Superior temporal gyrus (tissue), 1 donor: ENCODE results near the gene TMEM164.

Source experiments
- DNase-seq: peaks from one replicate; pipeline ENCODE4 v3.0.0-alpha.2; 2016; ENCODE audit errors: extremely low spot score

The TMEM164 gene

DNA sequence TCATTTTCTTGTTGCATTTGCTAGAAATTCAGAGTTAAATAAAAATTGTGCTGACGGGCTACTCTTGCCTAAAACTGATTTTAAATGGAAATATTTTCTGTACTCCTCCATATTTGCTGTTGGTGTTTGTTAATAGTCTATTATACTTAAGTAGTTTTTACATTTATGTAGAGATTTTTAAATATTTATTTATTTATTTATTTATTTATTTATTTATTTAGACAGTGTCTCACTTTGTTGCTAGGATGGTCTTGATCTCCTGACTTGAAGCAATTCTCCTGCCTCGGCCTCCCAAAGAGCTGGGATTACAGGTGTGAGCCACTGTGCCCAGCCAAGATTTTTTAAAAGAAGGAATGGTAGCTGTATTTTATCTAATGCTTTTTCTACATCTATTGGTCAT, 68.1 kb downstream of the TMEM164 start:
- DNase-seq: no peak

DNA sequence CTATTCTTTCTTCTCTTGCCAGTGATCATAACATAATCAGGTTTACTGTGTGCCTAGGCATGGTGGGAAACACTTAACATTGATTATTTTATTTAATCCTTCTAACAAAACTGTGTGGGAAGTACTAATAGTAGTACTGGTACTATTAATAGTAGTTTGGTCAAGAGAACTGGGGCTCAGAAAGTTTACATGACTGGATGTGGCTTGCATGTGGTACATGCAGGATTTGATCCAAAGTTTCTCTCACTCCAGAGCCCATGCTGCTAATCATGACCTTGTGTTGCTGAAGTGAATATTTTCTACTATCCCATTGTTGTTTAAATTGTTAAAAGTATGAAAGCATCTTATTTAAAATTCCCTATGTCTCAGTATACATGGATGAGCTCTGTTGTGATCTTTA, 78.4 kb downstream of the TMEM164 start:
- no peak for DNase-seq

DNA sequence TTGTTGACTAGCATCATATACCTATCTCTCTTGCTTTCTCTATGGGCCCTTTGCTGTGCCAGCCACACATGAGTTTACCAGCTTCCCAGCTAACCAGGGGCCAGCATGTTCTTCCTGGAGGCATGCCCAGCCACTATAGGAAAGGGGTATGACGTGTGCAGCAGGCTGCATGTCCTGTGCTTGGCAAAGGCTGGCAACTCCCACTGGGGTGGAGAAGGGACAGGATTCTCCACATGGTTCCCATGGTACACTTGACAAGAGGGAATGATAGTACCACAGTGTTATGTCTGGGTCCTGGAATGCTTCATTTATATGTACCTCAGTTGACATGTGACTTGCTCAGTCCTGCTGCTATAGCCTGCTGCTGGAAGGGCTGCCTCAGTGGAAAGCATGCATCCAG, 78.8 kb downstream of the TMEM164 start:
- no peak for DNase-seq

DNA sequence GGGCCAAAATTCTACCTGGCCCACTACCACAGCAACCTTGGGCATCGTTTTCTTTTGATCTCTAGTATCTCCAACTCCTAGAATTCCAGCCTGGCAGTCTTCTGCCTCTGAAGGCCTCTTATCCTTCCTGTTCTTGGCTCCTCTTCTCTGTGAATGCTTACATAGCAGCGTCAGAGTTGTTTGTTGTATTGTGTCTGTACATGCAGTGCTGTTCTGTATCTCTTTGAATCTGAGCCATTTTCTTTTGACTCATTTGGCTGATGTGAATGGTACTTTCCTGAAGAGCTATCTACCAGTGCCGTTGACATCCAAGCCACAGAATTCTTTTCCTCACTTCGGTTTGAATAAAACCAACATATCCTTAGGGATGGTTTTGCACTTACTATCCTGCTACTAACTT, 79.2 kb downstream of the TMEM164 start:
- peak; percentile 14 for DNase-seq

DNA sequence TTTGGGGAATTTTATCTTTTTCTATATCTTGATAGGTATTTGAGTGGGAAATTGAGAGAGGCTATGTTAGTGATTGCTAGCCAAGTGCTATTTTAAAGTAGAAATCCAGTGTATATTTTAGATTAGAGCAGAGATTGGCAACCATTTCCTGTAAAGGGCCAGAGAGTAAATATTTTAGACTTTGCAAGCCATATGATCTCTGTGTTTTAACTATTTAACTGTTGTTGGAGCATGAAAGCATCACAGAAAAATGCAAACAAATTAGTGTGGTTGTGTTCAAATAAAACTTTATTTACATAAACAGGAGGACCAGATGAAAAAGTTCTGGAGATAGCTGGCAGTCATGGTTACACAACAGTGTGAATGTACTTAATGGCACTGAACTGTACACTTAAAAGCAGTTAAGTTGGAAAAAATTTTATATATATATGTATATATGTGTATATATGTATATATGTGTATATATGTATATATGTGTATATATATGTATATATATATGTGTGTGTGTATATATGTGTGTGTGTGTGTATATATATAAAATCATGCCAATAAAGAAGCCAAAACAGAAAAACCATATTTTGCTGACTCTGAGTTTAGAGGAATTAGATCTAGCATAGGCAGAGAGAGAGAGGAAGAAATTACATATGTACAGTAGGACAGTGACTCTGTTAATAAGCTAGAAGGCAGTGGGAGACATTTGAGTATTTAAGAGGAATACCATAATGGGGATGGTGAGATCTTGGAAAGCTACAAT, 83.4 kb downstream of the TMEM164 start:
- no peak for DNase-seq

DNA sequence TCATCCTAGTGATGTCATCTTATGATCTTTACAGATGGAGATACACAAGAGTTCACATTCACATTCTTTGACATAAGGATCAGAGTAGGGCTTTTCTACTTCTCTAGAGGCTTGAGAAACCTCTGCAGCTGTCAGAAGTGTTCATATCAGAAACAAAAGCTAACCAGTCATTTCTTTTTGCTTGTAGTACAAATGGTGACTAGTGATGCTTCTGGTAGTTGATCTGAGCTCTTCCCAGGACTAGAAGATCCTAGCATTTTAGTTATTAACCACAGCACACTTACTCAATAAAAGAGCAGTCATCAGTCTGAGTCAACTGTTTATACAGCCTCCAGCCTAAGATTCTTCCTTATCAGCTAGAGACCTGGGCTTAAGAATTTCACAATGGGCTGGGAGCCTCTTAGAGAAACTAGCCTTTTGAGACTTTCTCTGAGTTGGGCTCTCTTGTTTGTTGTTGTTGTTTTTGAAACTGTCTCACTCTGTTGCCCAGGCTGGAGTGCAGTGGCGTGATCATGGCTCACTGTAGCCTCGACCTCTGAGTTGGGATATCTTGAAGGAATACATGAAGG, 84.1 kb downstream of the TMEM164 start:
- DNase-seq: no peak

DNA sequence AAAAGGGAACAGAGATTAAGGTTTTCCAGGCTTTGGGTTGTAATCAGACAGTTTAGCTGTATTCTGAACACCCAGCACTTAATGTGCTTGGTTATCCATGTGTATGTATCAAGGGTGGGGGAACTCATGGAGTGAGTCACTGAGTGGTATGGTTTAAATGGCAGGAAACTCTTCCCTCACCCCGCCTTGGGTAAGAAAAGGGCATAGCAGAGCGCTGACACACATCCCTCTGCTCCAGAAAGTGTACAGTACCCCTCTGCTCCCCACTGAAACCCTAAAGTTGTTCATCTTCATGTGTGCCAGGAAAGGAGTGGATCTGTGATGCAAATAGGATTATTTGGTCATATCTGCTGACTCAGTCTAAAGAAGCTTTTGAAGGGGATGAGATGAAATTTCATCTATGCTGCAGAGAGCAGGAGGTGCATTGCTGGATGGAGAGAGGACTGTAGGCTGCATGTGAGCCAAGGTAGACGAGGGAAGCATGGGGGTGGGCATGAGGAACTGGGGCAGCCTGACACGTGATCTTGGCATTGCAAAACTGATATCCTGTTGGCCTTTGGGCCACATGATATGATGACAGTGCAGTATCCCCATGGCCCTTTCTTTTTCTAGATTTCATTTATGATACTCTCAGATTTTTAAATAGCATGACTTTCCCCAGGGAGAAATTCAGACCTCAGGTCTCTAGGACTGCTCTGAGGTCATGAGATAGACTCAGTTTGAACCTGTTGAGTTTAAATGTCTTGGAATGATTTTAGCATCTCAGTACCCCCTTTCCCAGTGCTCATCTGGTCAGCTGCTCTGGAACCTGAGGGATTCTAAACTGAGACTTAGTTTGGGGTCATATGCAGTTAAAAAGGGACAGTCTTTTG, 84.8 kb downstream of the TMEM164 start:
- no peak for DNase-seq

DNA sequence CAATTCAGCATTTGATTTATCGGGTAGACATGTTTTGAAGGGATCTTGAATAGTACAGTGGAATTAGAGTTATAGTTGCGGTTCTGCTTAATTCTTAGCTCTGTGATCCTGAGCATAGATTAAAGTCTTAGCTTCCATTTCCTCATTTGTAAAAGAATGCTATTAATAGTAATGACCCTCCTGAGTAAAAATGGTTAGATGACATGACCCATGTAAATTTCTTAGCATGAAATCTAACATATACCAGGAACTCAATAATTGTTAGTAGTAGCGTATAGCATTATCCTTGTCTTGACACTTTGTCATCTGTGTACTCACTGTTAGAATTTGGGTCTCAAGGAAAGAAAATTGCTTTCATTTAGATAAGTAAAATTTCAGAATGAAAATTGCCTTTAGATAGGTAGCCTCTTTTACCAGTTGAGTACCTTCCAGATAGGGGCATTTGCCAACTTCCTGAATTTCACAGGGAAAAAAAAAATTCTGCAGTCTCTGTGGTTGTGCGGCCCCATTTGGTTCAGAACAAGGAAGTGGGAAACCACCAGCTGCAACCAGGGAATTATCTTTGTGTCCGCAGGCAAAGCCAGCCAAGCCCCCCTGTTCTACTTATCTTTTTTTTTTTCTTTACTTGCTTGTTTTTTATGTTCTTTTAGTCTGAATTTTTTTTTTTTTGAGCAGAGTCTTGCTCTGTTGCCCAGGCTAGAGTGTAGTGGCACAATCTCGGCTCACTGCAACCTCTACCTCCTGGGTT, 86.9 kb downstream of the TMEM164 start:
- DNase-seq: no peak

DNA sequence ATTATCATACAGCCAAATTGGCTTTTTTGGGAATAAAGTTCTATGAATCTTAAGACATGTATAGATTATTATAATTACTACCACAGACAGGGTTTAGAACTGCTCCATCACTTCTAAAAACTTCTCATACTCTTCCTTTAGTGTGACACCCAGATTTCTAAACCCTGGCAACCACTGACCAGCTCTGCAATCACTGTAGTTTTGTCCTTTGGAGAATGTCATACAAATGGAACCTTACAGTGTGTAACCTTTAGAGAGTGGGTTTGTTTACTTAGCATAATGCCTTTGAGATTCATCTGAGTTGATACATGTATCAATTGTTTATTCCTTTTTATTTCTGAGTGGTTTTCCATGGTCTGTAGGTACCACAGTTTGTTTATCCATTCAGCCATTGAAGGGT, 95.0 kb downstream of the TMEM164 start:
- DNase-seq: no peak

DNA sequence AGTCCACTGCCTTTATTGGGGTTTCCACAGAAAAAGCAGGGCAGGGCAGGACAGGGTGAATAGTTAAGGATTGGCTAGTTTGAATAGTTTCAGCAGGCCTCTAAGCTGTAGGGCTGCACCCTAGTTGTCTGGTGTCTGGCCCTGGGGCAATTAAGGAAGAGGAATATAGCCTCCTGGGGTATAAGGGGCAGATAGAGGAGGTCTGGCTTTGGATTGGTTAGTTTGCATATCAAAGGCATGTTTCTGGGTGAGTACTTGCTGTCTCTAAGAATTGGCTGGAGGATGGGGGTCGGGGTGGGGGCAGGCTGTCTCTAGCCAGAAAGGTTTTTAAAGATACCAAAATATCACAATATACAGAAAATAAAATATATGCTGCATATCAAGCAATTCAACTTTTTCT, 100.4 kb downstream of the TMEM164 start:
- DNase-seq: no peak

DNA sequence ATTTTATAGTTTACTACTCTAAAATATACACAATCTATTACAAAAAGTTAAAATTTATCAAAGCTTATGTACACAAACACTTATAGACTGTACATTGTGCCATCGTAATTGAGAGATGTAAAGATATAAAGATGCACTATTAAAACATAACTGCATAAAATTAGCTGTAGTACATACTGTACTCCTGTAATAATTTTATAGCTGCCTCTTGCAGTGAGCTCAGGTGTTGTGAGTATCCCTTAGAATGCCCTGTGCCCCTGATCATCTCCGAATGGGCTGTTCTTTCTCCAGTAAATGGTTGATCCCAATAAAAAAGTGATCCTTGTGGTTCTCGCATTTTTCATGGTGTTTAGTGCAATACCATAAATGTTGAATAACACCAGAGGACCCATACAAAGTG, 101.2 kb downstream of the TMEM164 start:
- DNase-seq: no peak

DNA sequence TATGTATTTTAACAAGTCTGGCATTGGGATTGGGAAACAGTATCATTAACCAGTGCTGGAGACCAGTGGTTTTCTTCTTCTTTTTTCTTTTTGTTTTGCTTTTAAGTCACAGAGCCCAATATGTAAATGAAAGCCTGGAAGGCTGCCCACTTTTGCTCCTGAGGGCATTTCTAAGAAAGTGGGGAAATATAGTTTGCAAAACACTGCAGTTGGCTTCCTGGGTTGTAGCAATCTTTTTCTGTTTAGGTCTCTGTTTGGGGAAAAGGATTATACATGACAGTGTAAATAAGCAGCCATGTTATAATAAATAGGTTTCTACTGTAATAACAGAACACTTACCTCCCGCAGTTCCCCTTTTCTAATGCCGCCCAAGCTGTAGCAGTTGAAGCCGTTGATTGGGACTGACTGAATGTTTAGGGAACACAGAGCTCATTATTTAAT, 105.5 kb downstream of the TMEM164 start:
- DNase-seq: no peak

DNA sequence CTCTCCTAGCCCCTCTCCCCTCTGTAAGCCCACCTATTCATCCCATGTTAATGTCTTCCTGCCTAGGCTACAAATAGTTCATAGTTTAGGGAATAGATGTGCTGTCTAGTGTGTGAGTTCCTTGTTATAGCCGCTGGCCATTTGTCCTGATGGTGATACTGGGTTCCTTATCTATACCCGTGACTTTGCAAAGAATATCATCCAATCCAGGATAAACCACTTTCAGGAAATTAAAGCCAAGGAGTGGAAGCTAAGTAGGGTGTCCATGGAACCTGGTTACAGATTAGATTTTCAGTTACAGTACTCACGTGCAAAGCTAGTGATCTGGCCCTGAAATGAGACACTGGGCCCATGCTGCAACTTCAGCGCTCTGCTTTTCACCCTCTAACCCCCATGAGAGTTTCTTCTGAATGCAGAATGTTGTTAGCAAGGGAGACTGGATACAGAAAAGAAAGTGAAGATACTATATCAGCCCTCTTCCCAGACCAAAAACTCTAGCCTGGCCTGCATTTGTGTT, 111.4 kb downstream of the TMEM164 start:
- no peak for DNase-seq

DNA sequence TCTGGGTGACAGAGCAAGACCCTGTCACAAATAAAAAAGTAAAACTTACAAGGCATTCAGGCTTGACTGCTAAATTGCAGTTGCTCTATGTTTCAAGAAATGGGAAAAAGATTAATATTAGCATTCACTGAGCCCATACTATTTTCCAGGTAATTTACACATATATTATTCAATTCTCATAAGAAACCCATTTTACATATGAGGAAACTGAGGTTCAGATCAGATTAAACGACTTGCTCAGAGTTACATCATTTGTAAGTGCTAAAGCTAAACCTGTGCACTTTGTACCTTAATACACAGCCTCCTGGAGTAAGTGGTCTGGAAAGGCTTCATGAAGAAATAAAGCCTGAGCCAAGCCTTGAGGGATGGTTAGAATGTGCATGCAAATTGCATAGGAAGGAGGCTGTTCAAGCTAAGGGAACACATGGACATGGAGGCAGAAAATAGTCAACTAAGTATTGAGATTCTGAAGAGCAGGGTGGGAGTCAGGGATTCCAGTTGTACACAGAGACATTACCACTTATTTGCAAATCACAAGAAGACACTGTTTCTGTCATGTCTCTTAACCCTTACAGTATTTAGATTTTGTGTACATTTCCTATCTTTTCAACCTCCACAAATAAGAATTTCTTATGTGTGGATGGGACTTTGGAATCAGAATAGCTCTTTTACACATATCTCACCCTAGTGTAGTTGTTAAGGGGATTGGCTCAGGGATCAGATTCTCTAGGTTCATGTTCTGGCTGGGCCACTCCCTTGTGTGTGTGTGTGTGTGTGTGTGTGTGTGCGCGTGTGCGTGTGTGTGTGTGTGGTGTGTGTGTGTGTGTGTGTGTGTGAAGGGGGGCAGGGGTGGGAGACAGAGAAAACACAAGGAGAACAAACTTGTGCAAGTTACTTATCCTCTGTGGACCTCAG, 113.4 kb downstream of the TMEM164 start:
- DNase-seq: no peak

DNA sequence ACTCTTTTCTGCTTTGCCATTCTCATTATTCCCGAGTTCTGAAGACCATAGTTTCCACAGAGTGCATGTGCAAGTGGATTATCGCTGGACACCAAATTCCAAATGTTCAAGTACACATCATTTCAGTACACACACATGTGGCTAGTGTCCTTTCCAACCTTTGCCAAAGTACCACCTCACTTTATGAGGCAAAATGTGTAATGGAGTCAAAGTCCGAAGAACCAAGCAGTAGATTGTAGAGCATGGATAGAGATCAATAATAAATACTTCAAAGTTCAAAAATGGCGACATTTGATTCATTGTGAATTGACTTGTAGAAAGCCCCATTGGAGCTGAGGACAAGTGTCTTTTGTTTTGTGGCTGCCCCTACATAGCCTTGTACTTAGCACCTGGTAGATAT, 115.6 kb downstream of the TMEM164 start:
- no peak for DNase-seq

DNA sequence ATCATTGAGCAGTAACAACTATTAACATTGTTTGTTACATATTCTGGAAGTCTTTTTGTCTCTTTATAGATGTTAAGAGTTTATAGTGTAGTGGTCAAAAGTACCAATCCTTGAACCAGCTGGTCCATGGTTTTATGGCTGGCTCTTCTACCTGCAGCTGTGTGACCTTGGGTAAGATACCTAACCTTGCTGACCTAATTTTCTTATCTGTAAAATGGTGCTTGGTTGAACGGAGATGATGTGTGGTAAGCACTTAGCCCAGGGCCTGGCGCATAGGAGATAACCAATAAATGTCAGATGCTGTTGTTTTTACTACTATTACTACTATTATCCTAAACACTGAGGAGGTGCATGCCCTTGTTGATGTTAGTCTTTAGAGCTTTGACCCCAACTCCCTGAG, 116.6 kb downstream of the TMEM164 start:
- DNase-seq: no peak

DNA sequence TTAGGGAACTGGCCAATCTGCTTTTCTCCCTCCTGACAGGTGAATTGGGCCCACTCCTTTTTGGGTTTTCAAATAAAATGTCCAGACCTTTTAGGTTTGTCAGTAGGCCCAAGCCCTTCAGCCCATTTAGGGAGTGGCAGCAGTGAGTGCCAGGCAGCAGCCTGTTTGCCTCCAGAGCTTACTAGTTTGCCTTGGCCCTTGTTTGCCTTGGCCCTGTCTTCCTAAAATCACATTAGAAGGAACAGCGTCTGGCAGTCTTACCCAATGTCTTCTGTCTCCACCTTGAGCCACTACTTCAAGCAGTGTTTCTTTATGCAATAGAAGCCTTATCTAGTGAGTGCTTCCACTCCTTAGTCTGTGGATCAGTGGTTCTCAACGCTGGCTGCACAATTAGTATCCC, 117.1 kb downstream of the TMEM164 start:
- no peak for DNase-seq

DNA sequence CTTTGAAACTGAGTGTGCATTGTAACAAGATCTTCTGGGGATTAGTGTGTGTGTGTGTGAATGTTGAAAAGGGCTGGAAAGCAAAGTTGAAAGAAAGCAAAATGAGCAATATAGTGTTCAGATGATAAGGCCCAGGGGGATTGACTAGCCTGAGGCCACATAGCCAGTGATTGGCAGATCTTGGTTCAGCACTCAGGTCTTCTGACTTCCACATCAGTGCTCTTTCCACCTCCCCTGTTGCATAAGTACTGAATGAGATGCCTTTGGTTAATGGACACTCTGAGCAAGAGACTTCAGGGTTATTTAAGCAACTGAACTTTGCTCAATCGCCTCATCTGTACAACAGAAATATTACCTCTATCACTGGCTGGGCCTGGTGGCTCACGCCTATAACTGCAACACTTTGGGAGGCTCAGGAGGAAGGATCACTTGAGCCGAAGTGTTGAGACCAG, 120.4 kb downstream of the TMEM164 start:
- DNase-seq: no peak

DNA sequence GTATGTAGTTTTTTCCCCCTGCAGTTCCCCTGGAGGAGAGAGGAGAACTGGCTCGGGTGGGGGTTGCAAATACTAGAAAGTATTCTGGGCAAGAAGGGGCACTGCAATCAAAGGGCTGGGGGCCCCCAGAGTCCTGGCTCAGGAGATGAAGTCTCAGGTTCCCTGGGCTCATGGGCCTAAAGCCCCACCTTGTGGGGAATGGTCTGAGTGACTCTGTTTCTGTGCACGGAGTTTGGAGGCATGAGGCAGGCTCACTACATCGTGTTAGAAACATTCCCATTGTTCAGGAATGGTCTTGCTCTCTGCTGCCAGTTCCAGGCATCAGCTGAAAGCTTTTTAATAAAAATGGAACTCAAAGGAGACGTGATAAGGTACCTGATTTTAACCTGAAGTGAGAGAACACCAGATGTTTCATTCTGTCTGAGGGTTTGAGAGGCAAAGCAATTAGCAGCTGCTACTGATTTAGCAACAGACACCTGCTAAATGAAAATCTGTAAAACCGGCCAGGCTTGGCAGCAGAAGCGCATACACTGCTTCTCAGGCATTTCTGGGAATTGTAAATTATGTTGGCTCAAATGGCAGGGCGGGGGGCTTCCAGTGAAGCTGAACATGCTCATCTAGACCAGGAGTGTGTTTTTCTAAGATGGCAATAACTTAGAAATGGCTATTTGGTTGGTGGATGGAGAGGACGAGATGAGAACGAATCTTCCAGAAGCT, 122.7 kb downstream of the TMEM164 start:
- peak; percentile 19 for DNase-seq

DNA sequence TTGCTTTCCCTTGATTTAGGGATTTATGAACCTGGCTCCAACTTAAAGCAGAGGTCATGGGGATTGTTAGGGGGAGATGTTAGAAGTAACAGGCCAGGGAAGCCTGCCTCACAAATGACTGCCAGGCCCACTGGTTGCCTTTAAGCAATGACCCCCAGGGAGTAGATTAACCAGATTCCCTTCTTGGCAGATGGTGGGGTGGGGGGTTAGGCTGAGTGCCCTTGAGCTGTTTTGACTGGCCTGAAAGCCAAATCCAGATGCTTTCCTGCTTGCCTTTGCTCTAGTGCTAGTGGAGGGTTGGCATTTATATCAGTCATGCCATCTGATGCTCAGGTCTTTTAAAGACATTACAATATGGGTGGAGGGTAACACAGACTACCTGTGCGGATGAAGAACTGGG, 128.1 kb downstream of the TMEM164 start:
- no peak for DNase-seq
